A549 (cell line): ENCODE data around the gene SRRM2.

Experiments
- CTCF ChIP-seq: fragments of >200 bp; sonication (Bioruptor Twin); formaldehyde crosslinking; IDR thresholded peaks from 3 replicates; pipeline ENCODE4 v1.5.1; 2016
- MYC ChIP-seq: IDR thresholded peaks from 2 replicates; pipeline ENCODE4 v1.6.1; 2012; ENCODE audit warnings: mild to moderate bottlenecking, inconsistent platforms, low read length, improper control_type of control experiment, borderline replicate concordance

- TF ChIP-seq MYC (no peak), CTCF (no peak)
Observed at GRCh38 chr16:2767140-2767731, 14.8 kb downstream of the SRRM2 start.
